Hematopoietic multipotent progenitor cell treated with erythropoietin and hydrocortisone succinate and interleukin-3 and kit ligand, for 15 days (in vitro differentiated cells): ENCODE results near the gene BCL2L1.
"Not testable (repeated sequence)": the region's sequence is repeated elsewhere in the genome, so short reads cannot be mapped to it uniquely, and the experiment has no call there.

ENCODE experiments used
- DNase-seq: peaks from one replicate; pipeline ENCODE4 v3.0.0-alpha.2; 2015; ENCODE audit warnings: low spot score

Gene BCL2L1

GRCh38 chr20:31648104-31648503 is 74.6 kb downstream of the BCL2L1 start:
- DNase-seq, result not testable (repeated sequence)

DNA sequence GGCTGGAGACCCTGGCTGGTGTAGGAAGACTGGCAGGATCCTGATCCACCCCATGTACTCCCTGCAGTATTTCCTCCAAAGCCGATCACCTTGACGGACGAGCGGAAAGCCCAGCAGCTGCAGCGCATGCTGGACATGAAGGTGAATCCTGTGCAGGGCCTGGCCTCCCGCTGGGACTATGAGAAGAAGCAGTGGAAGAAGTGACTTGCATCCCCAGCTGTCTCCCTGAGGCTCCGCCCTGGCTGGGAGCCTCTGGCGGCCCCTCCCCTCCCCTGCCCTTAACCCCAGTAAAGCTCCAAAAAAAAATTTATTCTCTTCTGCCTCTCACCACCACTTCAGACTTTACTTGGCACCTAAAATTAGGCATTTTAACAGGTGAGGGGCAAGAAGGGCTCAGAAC is 78.0 kb downstream of the BCL2L1 start:
- no peak for DNase-seq

GRCh38 chr20:31643522-31643921 is 79.1 kb downstream of the BCL2L1 start:
- no peak for DNase-seq

- DNase-seq, result no peak
These were observed 79.8 kb downstream of the BCL2L1 start for GRCh38 chr20:31642837-31643236.

- DNase-seq, result no peak
These were observed 81.3 kb downstream of the BCL2L1 start for GRCh38 chr20:31641391-31641790.

DNA sequence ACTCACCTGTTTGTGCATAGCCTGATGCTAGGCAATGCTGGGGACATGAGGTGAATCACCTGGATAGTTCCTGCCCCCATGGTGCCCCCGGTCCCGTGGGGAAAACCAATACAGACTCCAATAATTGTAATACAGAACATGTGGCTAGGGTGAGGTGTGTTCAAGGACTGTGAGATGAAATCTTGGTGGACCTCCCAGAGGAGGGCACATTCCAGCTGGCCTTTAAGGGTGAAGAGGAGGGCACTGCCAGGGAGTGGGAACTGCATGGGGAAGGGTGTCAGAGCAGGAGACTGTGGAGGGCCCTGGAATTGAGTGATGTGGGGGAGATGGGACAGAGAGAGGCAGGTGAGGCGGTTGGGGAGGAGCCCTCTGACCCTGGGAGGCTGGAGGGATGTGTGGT is 82.4 kb downstream of the BCL2L1 start:
- DNase-seq, result no peak

- no peak for DNase-seq
These were observed 83.9 kb downstream of the BCL2L1 start for GRCh38 chr20:31638816-31639215.

- no peak for DNase-seq
These were observed 84.4 kb downstream of the BCL2L1 start for GRCh38 chr20:31638317-31638716.

DNA sequence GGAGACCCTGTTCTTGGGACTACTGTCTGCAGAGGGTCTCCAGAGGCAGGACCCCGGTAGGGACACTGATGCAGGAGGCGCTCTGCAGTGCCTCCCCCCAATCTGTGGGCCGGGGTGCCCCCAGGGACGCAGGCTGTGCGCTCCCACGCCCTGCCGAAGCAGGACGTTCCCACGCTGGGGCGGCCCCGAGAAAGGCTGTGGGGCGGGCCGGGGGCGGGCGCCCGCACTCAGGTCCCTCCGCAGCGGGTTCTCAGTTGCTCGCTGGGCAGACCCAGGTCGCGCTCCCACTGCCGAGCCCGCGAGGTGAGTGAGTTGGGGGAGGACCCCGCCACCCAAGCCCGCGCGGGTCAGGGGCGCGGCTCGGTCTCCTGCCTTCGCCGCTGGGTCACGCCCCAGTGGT is 85.0 kb downstream of the BCL2L1 start, which contains the start of gene COX4I2:
COX4I2 (plus strand) TSS at position 253 of the 400 bp plus-strand sequence. CDS start 1,106 bp downstream, outside the sequence.
- DNase-seq, result no peak

DNA sequence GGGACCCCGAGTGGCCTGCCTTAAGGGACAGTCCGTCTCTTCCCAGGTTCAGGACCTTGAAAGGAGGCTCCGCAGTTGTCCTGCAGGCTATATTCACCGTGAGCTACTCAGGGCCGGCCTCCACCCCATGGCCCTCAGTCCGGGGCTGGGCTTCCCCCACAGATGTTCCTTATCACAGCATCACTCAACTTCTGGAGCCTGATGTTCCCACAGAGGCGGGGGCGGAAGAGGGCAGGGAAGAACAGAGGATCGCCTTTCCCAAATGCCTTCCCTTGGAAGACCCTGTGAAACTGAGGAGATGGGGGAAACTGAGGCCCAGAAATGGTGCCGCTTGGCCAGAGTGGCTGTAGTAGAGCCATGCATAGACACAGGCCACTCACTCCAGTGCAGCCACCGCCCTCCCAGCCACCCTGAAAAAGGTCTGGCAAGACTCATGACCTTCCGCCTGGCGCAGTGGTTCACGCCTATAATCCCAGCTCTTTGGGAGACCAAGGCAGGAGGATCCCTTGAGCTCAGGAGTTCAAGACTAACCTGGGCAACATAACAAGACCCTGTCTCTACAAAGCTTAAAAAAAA is 89.2 kb downstream of the BCL2L1 start:
- DNase-seq, result no peak

- DNase-seq, result no peak
These were observed 89.9 kb downstream of the BCL2L1 start for GRCh38 chr20:31632548-31633338.

DNA sequence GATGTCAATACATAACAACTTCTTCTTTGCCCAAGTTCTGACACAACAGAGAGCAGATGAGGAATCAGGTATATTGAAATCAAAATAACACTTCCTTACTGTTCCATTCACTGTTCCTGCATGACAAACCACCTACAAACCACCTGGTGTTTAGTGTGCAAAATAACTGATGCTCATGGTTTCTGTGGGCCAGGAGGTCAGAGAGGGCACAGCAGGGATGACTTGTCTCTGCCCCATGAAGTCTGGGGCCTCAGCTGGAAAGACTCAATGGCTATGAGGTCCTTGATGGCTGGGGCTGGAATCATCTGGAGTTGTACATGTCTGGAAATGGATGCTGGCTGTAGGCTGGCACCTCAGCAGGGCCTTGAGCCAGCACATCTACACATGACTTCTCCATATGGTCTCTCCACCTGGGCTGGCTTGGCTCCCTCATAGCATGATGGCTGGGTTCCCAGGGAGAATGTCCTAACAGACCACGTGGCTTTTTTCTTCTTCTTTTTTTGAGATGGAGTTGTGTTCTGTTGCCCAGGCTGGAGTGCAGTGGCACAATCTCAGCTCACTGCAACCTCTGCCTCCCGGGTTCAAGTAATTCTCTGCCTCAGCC is 92.4 kb downstream of the BCL2L1 start:
- no peak for DNase-seq

- not testable (repeated sequence) for DNase-seq
These were observed 94.6 kb downstream of the BCL2L1 start for GRCh38 chr20:31628057-31628456.

DNA sequence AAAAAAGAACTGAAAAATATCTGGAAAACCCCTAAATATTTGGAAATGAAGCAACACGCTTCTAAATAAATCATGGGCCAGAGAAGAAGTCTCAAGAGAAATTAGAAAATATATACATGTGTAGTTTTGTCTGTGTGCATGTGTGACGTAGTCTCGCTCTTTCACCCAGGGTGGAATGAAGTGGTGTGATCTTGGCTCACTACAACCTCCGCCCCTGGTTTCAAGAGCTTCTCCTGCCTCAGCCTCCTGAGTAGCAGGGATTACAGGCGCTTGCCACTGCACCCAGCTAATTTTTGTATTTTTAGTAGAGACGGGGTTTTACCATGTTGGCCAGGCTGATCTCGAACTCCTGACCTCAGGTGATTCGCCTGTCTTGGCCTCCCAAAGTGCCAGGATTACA is 96.1 kb downstream of the BCL2L1 start:
- not testable (repeated sequence) for DNase-seq

DNA sequence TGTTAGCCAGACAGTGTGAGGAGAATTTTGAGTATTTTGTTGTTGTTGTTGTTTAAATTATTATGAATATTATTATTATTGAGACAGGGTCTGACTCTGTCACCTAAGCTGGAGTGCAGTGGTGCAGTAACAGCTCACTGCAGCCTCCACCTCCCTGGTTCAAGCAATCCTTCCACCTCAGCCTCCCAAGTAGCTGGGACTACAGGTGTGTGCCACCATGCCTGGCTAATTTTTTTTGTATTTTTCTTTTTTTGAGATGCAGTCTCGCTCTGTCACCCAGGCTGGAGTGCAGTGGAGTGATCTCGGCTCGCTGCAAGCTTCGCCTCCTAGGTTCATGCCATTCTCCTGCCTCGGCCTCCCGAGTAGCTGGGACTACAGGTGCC is 99.6 kb downstream of the BCL2L1 start:
- DNase-seq, result not testable (repeated sequence)

DNA sequence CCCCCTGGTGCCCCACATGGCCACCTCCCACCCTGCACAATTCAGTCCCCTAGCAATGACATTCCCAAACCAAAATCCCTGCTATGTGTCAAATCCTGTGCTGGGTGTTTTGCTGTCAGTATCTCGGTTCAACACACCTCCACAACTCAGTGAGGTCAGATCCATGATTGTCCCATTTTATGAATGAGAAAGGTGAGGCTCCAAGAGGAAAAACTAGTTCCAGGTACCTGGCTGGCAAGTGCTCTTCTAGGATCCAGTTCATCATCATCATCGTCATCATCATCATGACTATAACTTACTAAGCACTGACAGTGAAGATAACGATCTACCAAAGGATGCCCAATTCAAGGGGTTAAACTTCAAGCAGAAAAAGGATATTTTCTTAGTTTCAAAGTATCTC is 102.4 kb downstream of the BCL2L1 start:
- DNase-seq, result no peak

GRCh38 chr20:31617432-31618104 is 105.1 kb downstream of the BCL2L1 start:
- no peak for DNase-seq

DNA sequence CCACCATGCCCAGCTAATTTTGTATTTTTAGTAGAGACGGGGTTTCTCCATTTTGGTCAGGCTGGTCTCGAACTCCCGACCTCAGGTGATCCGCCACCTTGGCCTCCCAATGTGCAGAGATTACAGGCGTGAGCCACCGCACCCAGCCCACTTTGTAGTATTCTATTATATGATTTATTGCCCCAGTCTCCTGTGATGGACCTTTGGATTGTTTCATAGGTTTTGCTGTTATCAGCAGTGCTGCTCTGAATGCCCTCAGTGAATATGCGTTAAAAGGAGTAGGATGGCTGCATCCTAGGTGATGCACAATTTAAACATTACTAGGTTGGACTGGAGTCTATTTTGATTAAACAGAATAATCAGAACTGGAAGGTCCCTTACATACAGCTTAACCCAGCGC is 107.3 kb downstream of the BCL2L1 start:
- DNase-seq, result no peak
